TTC549 (cell line): Measurements from ENCODE around the gene TTC16.

Experiments
- FAIRE-seq: peaks from 2 replicates; lab custom pipeline; 2012; peaks lifted over from hg19 to GRCh38; lab: Jason Lieb, UNC

TTC16 gene, protein sequence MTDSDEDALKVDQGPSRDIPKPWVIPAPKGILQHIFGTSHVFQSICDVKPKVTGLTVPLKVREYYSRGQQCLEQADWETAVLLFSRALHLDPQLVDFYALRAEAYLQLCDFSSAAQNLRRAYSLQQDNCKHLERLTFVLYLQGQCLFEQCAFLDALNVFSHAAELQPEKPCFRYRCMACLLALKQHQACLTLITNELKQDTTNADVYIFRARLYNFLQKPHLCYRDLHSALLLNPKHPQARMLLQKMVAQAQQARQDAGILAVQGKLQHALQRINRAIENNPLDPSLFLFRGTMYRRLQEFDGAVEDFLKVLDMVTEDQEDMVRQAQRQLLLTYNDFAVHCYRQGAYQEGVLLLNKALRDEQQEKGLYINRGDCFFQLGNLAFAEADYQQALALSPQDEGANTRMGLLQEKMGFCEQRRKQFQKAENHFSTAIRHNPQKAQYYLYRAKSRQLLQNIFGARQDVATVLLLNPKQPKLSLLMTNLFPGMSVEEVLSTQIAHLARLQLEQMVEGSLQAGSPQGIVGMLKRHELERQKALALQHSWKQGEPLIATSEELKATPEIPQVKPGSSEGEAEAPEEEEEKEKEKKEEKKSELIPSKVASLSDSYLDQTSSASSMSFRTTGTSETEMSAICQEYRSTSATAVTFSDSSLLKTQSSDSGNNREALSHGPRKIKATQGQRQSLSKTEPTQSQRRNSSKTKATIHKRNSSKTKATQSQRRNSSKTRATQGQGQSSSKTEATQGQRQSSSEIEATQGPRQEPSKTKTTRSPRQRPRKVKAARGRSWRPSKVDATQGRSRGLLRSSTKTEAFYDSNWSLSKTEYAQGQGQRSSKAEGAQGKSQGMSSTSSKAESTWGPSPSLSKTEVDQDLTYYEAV

DNA sequence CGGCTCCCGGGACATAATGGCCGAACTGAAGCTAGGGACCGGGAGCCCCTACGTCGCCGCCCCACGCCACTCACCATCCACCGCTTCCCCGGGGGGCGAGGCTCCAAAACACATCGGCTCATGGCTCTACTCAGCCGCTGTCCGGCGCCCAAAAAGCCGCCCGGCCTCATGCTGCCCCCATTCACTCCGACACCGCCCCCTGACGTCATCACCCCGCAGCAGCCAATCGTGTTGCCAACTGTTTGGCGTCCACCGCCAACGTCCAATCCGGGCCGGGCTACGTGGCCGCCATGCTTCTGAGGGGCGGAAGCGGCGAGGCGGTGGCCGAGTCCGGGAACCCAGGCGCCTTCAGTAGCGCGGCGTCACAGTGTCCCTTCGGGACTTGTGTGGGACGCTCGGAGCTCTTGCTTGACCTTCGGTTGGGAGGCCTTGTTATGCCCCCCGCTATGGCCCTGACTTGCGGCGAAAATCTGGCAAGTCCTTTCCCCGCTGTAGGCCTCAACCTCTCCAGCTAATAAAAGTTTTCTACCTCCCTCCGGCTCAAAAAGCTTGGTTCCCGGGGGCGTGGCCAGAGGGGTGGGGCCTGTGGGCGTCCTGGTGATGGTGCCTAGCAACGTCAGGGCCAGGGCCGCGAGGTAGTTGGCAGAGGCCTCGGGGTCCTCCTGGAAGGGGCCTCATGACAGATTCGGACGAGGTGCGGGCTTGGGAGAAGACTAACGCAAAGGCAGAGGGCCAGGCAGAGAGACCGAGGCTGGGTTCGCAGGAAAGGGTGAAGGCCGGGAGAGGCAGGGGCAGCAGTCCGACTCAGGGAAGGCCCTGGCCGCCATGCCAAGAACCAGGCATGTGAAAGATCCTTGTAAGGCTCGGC lies at the start of gene TTC16, which contains the start of gene PTRH1:
TTC16 (plus strand) TSS at position 610 of the 868 bp plus-strand sequence; CDS start at position 677, 67 bp downstream.
PTRH1 (minus strand) TSS at position 194 of the 868 bp plus-strand sequence; CDS start at position 170, 24 bp downstream.
- FAIRE-seq, result peak; percentile 66

DNA sequence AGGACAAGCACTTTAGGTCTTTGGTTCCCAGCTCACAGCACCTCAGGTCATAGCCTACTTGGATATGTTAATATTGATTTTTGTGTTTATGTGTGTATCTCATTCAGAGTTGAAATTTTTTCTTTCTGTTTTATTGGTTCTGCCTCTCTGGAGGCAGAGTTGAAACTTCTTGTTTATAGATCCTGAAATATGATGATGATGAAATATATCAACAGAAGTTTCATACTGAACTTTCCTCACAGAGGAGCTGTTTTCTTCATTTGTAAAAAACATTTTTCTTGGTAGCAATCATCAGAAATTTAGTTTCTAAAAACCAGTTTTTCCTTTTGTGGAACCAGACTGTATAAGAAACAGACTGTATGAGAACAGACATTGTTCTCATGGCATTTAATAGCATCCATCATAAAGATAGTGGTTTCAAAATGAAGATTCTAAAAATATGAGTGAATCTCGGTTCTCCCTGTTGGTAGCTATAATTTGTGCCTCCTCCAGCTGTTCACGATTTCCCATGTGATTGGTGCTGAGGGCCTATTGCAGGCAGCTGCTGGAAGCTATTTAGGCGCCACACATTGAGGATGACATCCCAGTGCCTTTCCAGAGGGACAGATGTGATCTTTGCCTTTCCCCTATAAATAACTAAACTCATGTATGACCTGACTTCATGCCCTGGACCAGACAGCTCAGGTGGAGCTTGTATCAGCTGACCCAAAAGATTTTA lies 48.6 kb upstream of the TTC16 start:
- no peak for FAIRE-seq

DNA sequence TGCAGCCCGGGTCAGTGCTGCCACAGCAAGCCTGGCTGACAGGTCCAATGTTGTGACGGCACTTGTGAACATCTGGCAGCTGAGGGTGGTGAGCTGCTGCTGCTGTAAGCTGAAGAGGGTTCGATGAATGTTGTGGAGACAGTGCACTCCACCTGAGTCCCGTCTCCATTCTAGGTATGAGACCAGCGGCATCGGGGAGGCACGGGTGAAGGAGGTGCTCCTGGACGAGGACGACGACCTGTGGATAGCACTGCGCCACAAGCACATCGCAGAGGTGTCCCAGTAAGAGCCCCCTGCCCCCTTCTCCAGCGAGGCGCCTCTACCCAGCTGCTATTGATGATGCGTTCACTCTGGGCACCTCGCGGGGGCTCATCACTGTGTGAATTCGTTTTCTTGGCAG lies 48.0 kb upstream of the TTC16 start:
- no peak for FAIRE-seq

DNA sequence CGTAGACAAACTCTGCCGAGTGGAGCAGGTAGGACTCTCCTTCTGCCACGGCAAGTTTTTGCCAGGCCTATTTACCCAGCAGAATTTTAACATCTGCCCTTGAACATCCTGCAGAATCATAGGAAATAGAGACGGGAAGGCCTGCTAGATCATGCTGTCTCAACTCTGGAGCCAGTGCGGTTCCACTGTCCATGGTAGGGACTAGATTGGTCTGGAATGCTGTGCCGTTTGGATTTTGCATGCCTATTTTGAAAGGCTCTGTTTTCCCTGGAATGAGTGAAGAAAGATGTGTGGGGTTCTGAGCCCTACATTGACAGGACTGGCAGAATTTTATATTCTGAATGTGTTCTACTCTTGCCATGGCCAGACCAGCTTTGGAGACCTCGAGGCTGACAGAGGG lies 42.6 kb upstream of the TTC16 start:
- FAIRE-seq, result no peak

DNA sequence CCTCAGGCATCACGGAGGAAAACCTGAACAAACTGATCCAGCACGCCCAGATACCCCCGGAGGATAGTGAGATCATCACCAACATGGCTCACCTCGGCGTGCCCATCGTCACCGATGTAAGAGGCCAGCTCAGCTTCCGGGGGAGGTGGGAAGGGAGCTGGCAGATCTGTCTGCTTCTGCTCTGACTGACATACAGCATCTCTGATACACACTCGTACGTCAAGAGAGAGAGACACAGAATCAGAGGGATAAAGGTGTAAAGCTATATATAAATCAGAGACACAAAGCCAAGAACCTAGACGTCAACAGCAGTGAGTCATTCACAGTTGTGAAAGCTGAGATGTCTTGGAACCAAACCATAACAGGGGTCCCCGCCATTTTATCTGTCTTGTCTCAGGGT lies 39.2 kb upstream of the TTC16 start:
- no peak for FAIRE-seq

DNA sequence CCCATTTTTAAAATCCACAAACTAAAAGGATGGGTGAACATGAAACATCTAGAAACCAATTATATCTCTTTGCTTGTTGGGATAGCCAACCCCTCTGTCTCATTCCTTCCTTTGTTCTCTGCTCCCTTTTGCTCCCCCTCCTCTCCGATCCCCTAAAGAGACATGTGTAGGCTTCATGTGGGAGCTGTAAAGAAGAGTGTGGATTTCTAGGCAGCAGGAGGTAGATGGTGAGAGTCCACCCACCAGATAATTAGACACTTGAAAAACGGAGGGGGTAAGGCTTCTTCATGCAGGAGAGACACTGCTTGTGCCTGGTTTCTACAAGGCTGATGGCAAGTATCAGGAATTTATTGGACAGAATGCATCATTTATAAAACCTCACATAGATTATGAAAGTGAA lies 36.4 kb upstream of the TTC16 start:
- no peak for FAIRE-seq

DNA sequence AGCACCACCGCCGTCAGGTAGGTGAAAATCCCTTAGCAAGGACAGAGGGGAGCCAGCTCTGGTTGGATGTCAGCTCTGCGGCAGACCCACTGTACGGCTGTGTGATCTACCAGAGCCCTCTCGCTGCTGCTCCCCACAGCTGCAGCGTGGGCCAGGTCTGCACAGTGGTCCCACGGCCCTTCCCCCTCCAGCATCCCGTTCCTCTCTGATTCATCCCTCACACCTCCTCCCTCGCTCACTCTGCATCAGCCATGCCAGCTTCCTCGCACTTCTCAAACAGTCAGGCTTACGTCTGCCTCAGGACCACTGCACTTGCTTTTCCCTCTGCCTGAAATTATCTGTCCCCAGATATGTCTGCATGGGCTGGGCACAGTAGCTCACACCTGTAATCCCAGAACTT lies 35.7 kb upstream of the TTC16 start:
- no peak for FAIRE-seq

DNA sequence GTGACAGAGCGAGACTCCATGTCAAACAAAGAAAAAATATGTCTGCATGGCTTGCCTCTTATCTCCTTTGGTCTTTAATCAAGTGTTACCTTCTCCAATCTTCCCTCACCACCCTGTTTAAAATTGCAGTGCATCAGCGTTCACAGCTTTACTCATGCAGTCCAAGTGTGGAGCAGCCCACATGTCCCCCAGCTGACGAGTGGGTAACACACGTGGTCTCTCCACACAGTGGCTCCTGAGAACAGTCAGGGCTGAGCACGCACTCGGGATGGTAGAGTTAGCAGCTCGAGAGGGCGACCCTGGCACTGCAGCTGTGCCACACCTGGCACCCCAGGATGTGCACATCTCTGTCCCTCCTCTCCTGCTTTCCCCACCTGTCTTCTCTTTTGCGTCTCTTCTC lies 35.0 kb upstream of the TTC16 start:
- FAIRE-seq, result no peak

DNA sequence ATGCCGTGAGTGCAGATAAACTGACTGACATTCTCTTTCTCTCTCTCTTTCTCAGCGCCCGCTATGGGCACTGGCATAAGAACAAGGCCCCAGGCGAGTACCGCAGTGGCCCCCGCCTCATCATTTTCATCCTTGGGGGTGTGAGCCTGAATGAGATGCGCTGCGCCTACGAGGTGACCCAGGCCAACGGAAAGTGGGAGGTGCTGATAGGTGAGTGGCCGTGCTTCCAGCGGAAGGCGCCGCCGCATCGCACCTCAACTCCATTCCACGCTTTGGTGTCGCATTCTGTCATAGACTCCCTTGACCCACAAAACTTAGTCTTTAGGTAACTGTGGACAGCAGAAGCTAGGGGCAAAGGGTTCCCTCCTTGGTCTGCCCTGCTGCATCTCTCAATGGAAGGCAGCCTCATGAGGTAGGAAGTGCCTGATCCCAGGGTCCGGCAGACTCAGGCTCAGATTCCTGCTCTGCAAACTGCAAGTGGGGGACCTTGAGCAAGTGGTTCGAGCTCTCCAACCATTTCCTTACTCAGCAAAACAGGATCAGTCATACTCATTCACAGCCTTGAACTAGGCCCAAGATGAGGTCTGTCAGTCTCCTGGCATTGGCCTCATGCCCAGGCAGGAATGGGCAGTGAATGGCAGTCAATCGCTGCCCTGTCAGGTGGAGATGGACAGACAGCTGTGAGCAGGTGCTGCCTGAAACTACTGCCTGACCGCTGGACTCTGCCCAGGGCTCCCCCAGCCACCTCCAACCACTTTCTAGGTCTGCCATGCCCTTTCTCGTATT lies 33.3 kb upstream of the TTC16 start:
- FAIRE-seq, result no peak

DNA sequence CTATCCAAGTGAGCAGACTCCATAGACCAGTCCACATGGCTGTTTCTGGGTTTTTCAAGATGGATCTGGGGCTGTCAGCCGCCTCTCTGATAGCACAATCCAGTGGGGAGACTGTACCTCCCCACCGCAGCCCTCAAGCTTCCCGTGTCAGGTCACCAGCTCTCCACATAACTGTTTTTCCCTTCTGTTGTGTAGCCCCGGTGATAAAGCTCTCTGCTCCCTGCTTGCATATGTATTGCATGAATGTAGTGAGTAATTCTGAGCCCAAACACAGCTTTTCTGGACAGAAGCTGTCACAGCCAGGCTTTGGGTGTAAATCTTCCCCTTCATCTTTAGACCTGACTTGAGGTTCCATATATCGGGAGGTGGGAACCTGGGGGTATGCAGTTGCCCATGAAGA lies 32.2 kb upstream of the TTC16 start:
- FAIRE-seq, result no peak

DNA sequence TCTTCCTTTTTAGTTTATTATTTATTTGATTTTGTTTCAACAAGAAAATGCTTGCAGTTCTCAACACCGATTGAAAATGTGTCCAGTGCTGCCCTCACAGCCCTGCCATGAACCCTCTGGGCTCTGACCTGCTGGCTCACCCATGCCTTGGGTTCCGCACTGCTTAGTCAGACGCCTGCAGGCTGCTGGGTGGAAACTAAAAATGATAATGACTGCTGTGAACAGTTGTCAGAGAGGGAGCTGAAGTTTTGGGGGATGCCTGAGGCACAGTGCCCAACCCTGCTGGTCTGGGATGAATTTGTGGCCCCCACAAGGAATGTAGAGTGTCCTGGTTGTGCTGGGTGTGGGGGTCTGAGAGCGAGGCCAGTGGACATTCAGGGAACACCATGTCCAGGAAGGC lies 31.3 kb upstream of the TTC16 start:
- no peak for FAIRE-seq

DNA sequence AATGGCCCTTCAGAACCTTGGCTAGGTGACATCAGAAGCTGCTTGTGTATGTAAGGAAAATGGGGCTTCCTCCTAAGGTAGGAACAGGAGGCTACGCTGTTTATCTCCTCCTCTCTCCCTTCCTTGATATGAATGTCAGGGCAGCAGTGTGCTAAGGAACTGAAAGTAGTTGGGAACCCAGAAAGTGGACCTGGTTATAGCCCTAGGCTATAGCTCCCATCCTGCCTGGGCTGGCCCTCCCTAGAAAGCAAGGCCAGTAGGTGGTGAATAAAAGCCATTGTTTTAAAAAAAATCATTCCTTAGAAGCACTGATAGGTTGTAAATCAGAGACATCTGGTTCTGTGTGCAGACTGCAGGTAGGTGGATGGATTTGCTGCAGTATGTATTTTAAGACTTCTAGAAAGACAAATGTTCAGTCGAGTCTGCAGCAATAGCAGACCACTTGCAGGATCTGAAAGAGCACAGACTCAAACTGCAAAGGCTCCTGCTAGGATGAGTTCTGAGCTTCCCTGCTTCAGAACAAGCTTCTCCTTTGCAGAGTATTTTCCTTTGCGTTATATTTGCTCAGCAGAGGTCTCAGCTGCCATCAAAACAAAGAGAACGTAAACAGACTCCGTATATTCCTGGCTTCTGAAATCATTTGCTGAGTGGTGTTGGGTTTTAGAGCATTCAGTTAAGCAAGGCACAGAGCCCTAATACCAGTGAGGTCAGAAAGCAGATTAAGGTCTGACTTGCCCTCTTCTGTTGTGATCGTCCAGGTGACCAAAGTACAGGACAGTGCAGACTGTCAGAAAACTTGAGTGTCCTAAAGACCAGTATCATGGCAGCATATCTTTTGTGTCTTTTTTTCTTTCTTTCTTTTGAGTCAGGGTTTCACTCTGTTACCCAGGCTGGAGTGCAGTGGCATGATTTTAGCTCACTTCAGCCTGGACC lies 29.2 kb upstream of the TTC16 start:
- FAIRE-seq, result no peak

DNA sequence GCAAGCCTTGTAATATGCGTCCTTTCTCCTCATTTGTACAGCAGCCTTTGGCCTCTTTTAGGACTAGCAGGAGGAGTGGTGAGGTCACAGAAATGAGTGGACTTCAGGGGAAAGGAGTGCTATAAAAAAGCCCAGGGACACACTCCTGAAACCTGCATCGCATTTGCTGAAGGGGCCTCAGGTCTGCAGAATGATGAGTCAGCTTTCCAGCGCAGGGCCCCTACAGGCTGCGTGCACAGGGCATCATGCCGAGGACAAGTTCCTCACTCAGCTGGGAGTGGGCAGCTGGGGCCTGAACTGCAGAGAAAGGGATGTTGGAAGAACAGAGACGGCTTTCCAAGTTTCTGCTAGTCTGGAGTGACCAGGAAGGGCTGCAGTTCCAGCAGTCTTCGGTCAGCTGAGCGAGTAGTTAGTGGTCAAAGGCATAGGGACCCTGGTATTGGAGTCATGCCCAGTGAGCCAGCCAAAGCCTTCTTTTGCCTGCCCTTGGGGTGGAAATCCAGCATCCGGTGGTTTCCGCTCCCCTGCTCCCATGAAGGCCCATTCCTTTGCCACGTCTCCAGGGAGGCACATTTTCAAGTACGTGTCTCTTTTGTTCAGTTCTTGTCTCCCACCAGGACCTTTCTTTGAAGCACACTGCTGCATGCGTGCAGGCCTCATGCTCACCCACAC lies 26.4 kb upstream of the TTC16 start:
- FAIRE-seq, result no peak

DNA sequence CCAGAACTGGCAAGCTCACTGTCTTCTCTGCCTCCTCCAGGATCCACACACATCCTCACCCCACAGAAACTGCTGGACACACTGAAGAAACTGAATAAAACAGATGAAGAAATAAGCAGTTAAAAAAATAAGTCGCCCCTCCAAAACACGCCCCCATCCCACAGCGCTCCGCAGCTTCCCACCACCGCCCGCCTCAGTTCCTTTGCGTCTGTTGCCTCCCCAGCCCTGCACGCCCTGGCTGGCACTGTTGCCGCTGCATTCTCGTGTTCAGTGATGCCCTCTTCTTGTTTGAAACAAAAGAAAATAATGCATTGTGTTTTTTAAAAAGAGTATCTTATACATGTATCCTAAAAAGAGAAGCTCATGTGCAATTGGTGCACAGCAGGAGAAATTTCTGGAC lies 25.1 kb upstream of the TTC16 start:
- FAIRE-seq, result no peak

DNA sequence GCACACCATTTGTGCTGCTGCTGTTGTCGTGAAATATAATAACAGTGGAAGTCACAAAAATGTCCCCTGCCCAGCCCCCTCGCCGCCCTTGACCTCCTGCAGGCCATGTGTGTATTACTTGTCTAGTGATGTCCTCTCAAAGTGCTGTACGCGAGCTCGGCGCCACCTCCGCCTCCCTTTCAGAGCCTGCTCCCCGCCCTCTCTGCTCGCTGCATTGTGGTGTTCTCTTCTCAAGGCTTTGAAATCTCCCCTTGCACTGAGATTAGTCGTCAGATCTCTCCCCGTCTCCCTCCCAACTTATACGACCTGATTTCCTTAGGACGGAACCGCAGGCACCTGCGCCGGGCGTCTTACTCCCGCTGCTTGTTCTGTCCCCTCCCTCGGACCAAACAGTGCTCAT lies 23.8 kb upstream of the TTC16 start:
- FAIRE-seq, result no peak

DNA sequence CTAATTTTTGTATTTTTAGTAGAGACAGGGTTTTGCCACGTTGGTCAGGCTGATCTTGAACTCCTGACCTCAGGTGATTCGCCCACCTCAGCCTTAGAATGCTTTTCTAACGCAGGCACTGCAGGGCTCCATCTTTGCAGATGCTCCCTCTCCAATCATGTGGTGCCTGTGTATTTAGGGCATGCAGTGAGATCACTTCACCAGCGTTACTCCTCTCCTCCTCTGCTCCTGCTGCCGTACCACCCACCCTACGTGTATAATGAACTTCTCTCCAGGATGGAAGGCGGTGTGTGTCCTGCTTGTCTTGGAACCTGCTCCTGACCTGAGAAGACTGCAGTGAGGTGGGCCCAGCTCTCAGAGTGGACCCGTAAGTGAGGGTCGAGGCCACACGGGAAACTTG lies 22.7 kb upstream of the TTC16 start:
- FAIRE-seq, result no peak

DNA sequence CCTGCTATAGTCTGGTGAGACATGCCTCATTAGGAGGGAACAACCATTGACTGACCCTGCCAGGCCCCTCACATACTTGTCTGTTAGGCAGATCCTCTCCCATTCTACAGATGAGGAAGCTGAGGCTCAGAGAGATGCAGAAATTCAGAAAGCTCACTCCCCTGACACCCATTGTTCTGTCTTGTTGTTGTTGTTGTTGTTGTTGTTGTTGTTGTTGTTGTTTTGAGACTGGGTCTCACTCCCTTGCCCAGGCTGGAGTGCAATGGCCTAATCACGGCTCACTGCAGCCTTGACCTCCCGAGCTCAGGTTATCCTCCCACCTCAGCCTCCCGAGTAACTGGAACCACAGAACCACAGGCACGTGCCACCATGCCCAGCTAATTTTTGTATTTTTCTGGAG lies 22.2 kb upstream of the TTC16 start:
- no peak for FAIRE-seq

DNA sequence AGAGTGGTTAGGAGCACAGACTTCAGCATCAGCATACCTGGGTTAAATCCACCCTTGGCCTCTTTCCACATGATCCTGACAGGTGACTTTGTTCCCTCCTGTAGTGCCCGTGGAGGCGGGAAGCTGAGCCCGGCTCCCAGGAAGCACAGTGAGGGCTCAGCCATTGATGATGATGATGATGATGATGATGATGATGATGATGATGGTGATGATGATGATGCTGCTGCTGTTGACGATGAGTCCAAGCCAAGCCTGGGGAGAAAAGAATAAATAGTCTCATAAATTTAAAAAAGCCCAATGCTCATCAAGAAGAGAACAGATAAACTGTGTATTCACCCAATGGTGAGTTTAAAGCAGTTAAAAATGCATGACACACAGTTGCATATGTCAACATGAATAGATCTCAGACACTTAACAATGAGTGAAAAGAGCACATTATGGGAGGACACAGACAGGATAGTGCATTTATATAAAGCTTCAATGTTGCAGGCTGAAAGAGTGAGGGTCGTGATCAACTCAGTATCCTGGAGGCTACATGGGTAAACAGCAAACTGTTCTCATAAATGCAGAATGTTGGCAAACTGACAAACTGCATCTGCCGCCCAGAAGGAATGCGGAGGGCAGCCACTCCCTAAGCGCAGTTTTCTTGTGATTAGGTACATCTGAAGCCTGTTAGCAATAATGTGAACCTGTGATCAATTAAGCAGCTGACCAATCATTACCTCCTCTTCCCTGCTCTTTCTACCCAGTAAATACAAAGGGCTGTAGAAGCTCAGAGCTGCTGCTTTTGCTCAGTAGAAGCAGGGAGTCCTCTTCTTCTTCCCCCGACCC lies 20.8 kb upstream of the TTC16 start:
- no peak for FAIRE-seq
